IPS DF 6.9 (cell line): ENCODE data around the gene PADI3.

Experiments
- DNase-seq: peaks from one replicate; pipeline ENCODE4 v3.0.0-alpha.2; 2013; ENCODE audit warnings: low read depth, low spot score
- H3K27ac ChIP-seq: one replicate; pipeline ENCODE4 v1.5.1; 2013; ENCODE audit warnings: low read length, control low read depth
- H3K27me3 ChIP-seq: 2 replicates; pipeline ENCODE4 v1.6.1; 2013; ENCODE audit warnings: mild to moderate bottlenecking, low read length; ENCODE audit not compliant: control insufficient read depth, insufficient read depth
- H3K36me3 ChIP-seq: 2 replicates; pipeline ENCODE4 v1.6.1; 2013; ENCODE audit warnings: low read length; ENCODE audit not compliant: control insufficient read depth, insufficient read depth
- H3K4me1 ChIP-seq: 2 replicates; pipeline ENCODE4 v1.6.1; 2013; ENCODE audit warnings: low read length; ENCODE audit not compliant: control insufficient read depth, insufficient read depth
- H3K4me3 ChIP-seq: 2 replicates; pipeline ENCODE4 v1.5.1; 2013; ENCODE audit warnings: mild to moderate bottlenecking, low read length
- H3K9me3 ChIP-seq: 2 replicates; pipeline ENCODE4 v1.6.1; 2013; ENCODE audit warnings: low read length, inconsistent platforms; ENCODE audit not compliant: control insufficient read depth, insufficient read depth
- WGBS: extraction: QIAGEN DNeasy Blood & Tissue Kit; methylation state at CpG from one replicate; pipeline ENCODE4 v1.1.7; 2013; ENCODE audit warnings: mixed read lengths, missing lambda C conversion rate; ENCODE audit not compliant: insufficient read length, insufficient coverage; 5-methylcytosine and 5-hydroxymethylcytosine counted together

The PADI3 gene

GRCh38 chr1:17258758-17259130, 9.8 kb downstream of the PADI3 start:
- no peak overlapping the region for H3K27ac ChIP-seq
- H3K36me3 ChIP-seq, result no peaks in the 10 kb centered on the region
- peaks cover 2% of the 10 kb centered on the region; the same call in 1 of the 2 replicates for H3K4me1 ChIP-seq
- no peaks in the 10 kb centered on the region for H3K9me3 ChIP-seq
- no peak for DNase-seq
- H3K27me3 ChIP-seq, result no peaks in the 10 kb centered on the region
- WGBS, result no CpG with 5 or more reads among the region's 6 CpGs
- H3K4me3 ChIP-seq, result no peak overlapping the region

DNA sequence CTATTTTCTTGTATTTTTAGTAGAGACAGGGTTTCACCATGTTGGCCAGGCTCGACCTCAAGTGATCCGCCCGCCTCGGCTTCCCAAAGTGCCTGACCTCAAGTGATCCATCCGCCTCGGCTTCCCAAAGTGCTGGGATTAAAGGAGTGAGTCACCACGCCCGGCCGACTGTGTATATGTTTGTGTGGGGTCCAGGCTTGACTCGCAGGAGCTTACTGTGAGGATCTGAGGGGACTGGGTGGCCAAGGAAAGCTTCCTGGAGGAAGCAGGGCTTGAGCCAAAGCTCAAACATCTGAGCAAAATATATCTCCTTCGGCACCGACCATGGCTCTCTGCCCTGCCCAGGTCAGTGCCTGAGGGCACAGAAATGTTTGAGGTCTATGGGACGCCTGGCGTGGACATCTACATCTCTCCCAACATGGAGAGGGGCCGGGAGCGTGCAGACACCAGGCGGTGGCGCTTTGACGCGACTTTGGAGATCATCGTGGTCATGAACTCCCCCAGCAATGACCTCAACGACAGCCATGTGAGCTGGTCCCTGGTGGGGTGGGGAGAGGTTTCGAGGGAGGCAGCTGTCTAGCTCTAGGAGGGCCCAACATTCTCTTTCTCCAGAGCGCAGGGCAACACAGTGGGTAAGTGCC, 10.5 kb downstream of the PADI3 start:
- Histone ChIP-seq H3K27me3 (no peaks in the 10 kb centered on the region), H3K4me3 (no peak overlapping the region), H3K36me3 (no peaks in the 10 kb centered on the region), H3K9me3 (no peaks in the 10 kb centered on the region), H3K4me1 (peaks cover 2% of the 10 kb centered on the region; the same call in 1 of the 2 replicates), H3K27ac (no peak overlapping the region)
- no peak for DNase-seq
- no CpG with 5 or more reads among the region's 24 CpGs for WGBS

DNA sequence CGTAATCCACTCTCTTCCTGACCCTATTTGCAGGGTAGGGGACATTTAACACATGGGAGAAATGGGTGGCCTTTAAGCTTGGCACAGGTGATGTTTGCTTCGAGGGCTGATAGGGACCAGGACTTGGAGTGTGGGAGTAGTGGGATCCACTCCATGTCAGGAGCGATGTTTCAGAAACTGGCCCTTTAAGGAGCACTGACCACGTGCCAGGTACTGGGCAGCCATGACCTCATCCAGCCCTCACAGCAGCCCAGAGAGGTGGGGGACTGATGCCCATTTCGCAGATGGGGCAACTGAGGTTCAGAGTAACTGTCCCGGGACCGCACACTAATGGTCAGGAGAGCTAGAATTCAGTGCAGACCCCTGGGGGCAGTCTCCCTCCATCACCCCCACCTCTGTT, 11.4 kb downstream of the PADI3 start:
- DNase-seq, result no peak
- Histone ChIP-seq H3K9me3 (no peaks in the 10 kb centered on the region), H3K27me3 (no peaks in the 10 kb centered on the region), H3K4me3 (no peak overlapping the region), H3K4me1 (peaks cover 2% of the 10 kb centered on the region; the same call in 1 of the 2 replicates), H3K36me3 (no peaks in the 10 kb centered on the region), H3K27ac (no peak overlapping the region)
- no CpG with 5 or more reads among the region's 7 CpGs for WGBS

DNA sequence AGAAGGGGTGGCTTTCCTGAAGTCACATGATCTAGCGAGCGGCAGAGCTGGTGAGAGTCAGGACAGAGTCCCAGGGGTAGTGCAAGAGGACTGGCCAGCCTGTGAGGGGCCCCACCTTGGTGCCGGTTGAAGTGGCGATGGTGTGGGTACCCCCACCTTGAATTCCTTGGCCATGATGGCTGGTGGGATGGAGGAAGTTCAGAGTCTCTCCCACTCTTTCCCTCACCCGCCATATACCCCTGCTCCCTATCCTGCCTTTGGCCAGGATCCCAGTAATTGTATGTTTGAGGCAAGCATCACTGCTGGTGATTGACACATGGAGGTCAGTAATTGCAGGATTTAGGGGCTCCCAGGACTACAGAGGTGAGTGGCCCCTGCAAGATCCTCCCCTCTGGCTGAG, 11.8 kb downstream of the PADI3 start:
- Histone ChIP-seq H3K9me3 (no peaks in the 10 kb centered on the region), H3K36me3 (no peaks in the 10 kb centered on the region), H3K27me3 (no peaks in the 10 kb centered on the region), H3K27ac (no peak overlapping the region), H3K4me1 (peaks cover 2% of the 10 kb centered on the region; the same call in 1 of the 2 replicates), H3K4me3 (no peak overlapping the region)
- no peak for DNase-seq
- no CpG with 5 or more reads among the region's 5 CpGs for WGBS

- no peak for DNase-seq
- H3K9me3 ChIP-seq, result no peaks in the 10 kb centered on the region
- no peaks in the 10 kb centered on the region for H3K27me3 ChIP-seq
- H3K4me3 ChIP-seq, result no peak overlapping the region
- H3K36me3 ChIP-seq, result no peaks in the 10 kb centered on the region
- H3K27ac ChIP-seq, result no peak overlapping the region
- no peaks in the 10 kb centered on the region; the same call in 1 of the 2 replicates for H3K4me1 ChIP-seq
Measured at GRCh38 chr1:17263936-17264335, 15.0 kb downstream of the PADI3 start.

GRCh38 chr1:17264470-17264869, 15.6 kb downstream of the PADI3 start:
- Histone ChIP-seq H3K27ac (no peak overlapping the region), H3K9me3 (no peaks in the 10 kb centered on the region), H3K4me1 (no peaks in the 10 kb centered on the region; the same call in 1 of the 2 replicates), H3K27me3 (no peaks in the 10 kb centered on the region), H3K4me3 (no peak overlapping the region), H3K36me3 (no peaks in the 10 kb centered on the region)
- WGBS, result no CpG with 5 or more reads among the region's 5 CpGs
- no peak for DNase-seq

DNA sequence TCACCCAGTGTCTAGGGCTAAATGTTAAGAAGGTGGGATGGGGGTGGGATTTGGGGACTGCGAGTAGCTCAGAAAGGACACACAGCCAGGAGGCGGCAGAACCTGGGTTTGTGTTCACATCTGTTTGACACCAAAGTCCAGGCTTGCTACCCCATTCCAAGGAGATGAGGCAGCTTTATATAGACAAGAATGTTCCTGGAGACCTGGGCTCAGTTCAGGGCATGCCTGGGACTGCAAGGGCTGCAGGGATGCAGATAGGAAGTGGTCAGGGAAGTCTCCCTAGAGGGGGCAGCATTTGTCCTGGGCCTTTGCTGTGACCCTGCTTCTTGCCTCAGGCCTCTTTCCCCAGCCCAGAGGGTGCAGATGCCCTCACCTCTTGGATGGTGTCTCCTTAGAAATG, 16.3 kb downstream of the PADI3 start:
- no peaks in the 10 kb centered on the region for H3K27me3 ChIP-seq
- no peaks in the 10 kb centered on the region for H3K4me1 ChIP-seq
- no peak for DNase-seq
- no peak overlapping the region for H3K4me3 ChIP-seq
- no peaks in the 10 kb centered on the region for H3K36me3 ChIP-seq
- no peaks in the 10 kb centered on the region for H3K9me3 ChIP-seq
- no CpG with 5 or more reads among the region's 2 CpGs for WGBS
- H3K27ac ChIP-seq, result no peak overlapping the region

- Histone ChIP-seq H3K27me3 (no peaks in the 10 kb centered on the region), H3K27ac (no peak overlapping the region), H3K4me3 (no peak overlapping the region), H3K36me3 (no peaks in the 10 kb centered on the region), H3K9me3 (no peaks in the 10 kb centered on the region), H3K4me1 (no peaks in the 10 kb centered on the region)
- no CpG with 5 or more reads among the region's 4 CpGs for WGBS
- no peak for DNase-seq
Measured at GRCh38 chr1:17265950-17266349, 17.1 kb downstream of the PADI3 start.

GRCh38 chr1:17270891-17271765, 22.2 kb downstream of the PADI3 start:
- Histone ChIP-seq H3K27ac (no peak overlapping the region), H3K27me3 (no peaks in the 10 kb centered on the region)
- no CpG with 5 or more reads among the region's 23 CpGs for WGBS

DNA sequence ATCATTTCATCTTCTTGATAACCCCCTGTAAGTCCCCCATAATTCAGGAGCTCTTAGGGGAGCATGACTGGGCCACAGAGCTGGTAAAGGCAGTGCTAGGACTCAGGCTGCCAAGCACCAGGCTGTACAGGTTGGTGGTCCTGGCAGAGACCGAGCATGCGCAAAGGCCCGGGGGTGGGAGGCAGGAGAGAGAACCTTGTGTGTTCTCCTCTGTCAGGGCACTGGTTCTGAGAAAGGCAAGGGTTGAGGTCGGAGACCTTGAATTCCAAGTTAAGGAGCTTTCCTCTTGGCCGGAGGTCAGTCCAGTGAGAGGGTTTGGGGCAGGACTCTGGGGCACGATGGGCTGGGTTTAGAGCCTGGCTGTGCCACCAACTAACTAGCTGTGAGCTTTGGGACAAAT, 23.2 kb downstream of the PADI3 start:
- H3K27me3 ChIP-seq, result no peaks in the 10 kb centered on the region
- no peak overlapping the region for H3K27ac ChIP-seq
- no peaks in the 10 kb centered on the region for H3K4me1 ChIP-seq
- H3K36me3 ChIP-seq, result no peaks in the 10 kb centered on the region
- WGBS, result no CpG with 5 or more reads among the region's 6 CpGs
- no peaks in the 10 kb centered on the region for H3K9me3 ChIP-seq
- H3K4me3 ChIP-seq, result no peak overlapping the region
- no peak for DNase-seq

More at GRCh38 chr1:17270891-17271765, 22.2 kb downstream of the PADI3 start:
- no peaks in the 10 kb centered on the region for H3K4me1 ChIP-seq
- H3K9me3 ChIP-seq, result no peaks in the 10 kb centered on the region
- DNase-seq, result no peak
- H3K36me3 ChIP-seq, result no peaks in the 10 kb centered on the region
- no peak overlapping the region for H3K4me3 ChIP-seq
